HG03039 (cell line): Measurements from ENCODE around the gene IER5L.
A peak's percentile ranks its signal among the peaks of the same experiment; 100 is the strongest.

Source experiments
- ATAC-seq: cut with Tn5 transposase; IDR thresholded peaks from one replicate; pipeline ENCODE4 v1.9.1; 2021; ENCODE audit warnings: mild to moderate bottlenecking, moderate library complexity; ENCODE audit not compliant: unreplicated experiment

IER5L gene

DNA sequence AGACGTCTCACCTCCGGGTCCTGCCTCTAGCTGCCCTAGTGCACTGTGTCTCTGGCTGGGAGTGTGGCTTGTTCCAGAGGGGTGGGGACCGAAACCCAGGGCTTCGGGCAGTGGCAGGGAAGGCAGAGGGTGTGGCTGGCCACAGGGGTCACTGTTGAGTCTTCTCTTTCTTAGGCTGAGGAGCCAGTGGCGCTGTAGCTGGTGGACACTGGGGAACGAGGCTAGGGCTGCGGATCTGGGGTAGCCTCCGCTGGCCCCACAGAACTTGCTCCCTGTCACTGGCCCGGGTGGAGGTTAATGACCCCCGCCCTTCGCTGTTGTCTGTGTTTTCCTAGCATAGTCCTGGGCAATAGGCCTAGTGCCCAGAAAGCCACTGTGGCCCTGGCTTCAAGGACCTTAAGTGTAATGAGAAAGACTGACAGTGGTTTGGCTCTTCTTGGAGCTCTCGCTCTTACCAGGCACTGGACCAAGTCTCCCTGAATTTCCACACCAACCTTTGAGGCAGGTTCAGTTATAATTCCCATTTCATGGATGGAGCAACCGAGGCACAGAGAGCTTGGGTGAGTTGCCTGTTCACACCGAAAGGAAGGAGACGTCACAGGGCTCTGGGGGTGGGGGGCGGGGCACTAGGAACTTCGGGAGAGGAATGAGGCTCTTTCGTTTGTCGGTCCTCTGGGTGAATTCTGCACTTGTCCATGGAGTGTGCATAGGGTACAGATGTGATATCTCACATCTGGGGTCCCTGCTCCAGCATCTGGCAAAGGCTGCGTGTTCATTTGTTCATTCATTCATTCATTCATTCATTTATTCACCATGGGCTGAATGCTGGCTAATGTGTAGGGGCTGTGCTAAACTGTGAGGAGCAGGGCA, 4.8 kb upstream of the IER5L start:
- ATAC-seq = no peak

GRCh38 chr9:129182122-129182521, 4.1 kb upstream of the IER5L start:
- ATAC-seq = no peak

DNA sequence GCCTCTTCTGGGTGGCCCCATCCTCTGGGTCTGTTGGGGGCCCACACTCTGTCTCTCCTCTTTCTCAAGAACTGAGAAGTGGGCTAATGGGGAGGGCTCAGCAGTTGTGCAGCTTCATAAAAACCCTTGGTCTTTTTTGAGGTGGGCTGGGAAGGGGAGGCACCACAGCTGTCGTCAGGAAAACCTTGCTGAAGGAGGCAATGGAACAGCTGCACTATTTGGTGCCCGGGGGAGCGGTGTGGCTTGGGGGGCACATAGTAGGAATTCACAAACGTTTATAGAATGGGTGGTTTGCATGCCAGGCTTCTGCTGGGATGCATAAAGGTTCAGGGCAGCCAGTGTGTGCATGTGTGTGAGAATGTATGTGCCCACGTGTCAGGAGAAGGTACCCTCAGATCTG, 3.2 kb upstream of the IER5L start:
- no peak for ATAC-seq

DNA sequence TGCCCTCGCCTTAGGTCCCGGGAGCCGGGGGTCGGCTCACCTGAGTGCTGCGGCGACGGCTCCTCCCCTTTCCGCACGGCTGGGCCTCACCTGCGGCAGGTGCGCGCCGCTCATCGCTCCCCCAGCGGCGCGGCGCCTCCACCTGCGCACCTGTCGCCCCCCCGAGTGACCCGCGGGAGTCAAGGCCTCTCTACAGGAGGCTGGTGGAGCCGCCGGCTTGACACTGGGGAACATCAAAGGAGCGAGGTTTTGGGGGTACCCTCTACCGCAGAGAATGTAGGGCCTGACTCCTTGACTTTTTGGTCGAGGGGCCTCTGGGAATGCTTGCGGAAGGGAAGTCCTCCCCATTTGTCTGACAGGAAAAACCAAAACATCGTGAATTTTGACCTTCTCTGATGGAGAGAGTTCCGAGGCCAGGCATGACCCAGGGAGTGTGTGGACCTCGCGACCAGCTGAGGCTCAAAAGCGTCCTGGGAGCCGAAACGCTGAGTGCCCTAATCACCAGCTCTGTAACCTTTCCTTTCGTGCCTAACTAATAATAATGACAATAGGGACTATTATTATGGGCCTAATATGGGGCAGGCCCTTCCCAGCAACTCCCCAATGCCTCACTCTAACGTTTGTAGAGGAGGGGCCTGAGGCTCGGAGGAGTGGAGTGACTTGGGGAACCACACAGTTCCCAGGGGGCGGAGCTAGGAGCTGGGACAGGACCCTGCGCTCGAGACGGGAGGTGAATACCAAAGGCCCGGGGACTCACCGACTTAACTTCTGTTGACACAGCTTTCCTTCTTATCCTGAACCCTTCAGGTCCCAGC, 714 bp upstream of the IER5L start:
- no peak for ATAC-seq

DNA sequence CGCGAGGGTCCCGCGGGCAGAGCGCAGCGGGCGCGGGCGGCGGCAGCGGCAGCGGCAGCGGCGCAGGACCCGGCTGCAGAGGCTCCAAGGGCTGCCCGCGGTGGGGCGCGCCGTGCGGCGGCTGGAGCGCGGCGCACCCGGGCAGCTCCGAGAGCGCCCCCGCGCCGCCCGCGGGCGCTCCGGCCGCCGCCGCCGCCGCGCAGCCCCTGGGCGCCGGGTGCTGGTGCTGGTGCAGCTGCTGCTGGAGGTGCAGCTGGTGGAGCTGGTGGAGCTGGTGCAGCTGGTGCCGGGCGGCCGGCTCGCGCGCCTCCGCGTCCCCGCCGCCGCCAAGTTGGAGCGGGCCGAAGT, 644 bp downstream of the IER5L start:
- ATAC-seq = peak; percentile 11

GRCh38 chr9:129176701-129177442, 1.2 kb downstream of the IER5L start:
- ATAC-seq = peak; percentile 2

- no peak for ATAC-seq
Observed at GRCh38 chr9:129175825-129176633, 2.0 kb downstream of the IER5L start.

GRCh38 chr9:129175515-129175824, 2.6 kb downstream of the IER5L start:
- ATAC-seq = no peak

GRCh38 chr9:129174724-129175514, 3.1 kb downstream of the IER5L start:
- ATAC-seq = no peak

- no peak for ATAC-seq
Observed at GRCh38 chr9:129174102-129174723, 3.8 kb downstream of the IER5L start.

DNA sequence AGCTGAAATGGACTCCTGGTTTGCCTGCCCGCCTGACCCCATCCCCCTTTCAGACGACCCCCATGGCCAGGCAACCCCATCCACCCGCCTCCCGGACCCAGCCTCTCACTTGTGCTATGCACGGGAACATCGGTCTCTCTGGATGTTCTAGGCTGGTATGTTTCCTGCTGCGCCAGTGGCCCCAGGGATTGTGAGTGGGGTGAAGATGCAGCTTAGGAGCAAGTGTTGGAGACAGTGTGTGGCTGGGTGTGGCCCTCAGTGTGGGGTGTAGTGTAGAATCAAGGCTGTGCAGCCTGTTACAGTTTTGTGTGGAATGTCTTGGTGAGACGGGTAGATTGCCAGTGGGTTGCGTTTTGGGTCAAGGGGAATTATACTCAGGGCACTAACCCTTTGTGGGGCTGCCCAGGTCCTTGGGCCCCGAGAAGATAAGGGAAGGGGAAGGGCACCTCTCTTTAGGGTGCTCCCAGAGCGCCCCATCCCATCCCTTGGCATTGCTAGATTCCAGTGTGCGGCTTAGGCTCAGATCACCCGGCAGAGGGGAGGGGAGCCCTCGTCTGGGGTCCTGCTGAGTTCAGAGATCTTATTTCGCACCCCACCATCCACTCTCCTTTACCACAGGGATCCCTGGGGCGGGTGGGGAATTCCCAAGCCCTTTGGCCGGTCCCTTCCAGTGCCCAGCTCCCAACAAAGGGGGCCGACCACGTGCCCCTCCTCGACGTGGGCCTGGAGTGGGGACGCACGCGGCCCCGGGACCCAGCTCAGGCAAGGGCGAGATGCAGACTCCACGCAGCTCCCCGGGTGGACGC, 4.6 kb downstream of the IER5L start:
- no peak for ATAC-seq

- no peak for ATAC-seq
Observed at GRCh38 chr9:129172816-129173215, 5.2 kb downstream of the IER5L start.

DNA sequence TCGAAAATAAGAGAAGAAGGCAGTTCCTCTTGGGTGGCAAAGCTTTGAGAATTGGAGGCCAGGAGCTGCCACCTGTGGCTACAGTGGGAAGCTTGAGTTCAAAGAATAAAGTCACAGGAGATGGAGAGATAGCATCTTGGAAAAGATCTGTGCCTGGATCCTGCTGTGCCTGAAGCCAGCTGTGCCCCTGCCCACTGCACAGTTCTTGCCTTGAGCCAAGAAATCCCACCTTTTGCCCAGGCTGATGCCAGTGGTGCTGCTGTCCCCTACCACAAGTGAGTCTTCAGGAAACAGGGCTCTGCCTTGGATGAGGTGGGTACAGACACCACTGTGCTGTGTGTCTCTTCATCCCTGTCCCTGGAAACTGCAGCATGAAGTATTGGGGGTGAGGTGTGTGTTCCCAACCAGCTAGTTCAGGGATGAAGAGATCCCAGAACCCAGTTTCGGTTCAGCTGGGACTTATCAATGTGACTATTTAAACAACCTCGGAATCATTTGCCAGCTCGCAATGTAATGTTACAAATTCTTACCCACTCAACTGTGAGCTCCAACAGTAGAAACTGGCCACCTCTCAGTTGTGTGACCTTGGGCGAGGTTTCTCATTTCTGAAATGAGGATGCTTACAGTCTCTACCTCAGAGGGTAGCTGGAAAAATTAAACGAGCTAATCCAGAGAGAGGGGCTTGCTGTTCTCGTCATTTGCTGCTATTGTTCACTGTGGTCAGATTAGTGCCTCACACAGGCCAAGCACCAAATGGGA, 5.9 kb downstream of the IER5L start:
- no peak for ATAC-seq

GRCh38 chr9:129170229-129170628, 7.8 kb downstream of the IER5L start:
- ATAC-seq = no peak

DNA sequence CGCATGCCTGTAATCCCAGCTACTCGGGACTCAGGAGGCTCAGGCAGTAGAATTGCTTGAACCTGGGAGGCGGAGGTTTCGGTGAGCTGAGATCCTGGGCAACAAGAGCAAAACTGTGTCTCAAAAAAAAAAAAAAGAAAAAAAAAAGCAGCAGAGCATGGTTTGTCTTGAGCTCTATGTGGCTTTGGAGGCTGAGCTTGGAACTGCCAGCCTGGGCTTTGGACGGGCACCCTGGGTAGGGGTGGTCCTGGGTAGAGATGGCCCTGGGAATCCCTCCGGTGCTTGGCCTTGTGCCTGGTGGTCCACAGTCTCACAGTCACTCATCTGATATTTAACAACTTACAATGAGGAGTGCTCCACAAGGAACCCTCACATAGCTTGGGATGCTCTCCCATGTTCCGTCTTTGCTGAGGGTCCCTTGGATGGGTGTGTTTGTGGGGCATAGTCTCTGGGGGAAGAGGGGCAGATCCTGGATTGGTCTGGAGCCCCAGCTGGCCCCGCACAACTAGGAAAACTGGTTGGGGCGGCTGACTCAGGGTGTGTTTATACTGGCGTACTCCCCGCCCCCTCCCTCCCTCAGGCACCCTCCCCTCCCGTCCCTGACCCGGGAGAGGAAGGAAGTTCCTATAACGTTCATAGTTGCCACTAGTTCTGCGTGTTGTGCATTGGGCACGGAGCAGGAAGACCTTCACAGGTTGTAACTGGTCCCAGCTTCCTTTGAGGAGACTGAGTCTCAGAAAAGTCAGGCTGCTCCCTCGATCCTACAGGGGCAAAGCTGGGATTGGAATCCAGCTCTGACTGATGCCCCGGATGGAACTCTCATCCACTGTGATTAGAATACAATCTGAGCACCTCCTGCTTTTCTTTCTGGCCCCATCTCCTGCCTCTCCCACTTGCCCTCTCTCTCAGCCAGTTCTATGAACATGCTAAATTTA, 11.2 kb downstream of the IER5L start:
- ATAC-seq = no peak

DNA sequence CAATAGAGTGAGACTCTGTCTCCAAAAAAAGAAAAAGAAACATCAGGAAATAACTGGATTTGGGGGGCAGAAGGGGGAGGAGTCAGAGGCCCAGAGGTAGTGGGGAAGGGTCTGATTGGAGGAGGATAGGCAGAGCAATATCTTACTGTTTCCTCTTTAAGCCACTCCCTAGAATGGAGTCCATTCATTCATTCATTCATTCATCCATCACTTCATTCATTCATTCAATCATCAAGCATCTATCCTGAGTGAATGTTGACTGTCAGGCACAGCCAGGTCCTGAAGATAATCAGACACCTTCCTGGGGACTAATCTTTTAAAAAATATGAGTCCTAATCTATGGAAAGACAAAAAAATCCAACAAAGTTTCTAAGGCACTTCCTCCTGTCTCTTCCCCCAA, 12.9 kb downstream of the IER5L start:
- no peak for ATAC-seq
